Right lobe of liver (tissue), 6 donors: Measurements from ENCODE around the gene MOCOS. TPM values are rescaled to one million over a fixed set of nuclear protein-coding genes. Genes with fewer than 3 reads are reported as not detected.

Source experiments
- ATAC-seq, 4 donors: fragments of 200-7000 bp; cut with Tn5 transposase; one replicate each; pipeline ENCODE4 v1.9.1; 2020; ENCODE audit warnings: mild to moderate bottlenecking in 4 of 4, moderate library complexity in 4 of 4
- DNase-seq, 3 donors: peaks; one replicate each; pipeline ENCODE4 v3.0.0-alpha.2; 2020
- H3K27ac ChIP-seq, 3 donors: fragments of 200-600 bp; one replicate each; pipeline ENCODE4 v1.8.0; 2022
- H3K27me3 ChIP-seq, 2 donors: fragments of 200-600 bp; one replicate each; pipeline ENCODE4 v1.8.0; 2022
- H3K36me3 ChIP-seq, 4 donors: fragments of 200-600 bp; sonication (generic) in 1 of 4; one replicate each; pipeline versions ENCODE4 v1.5.1 to v1.8.0; 2017 to 2022; ENCODE audit warnings: control low read depth in 1 of 4
- H3K4me1 ChIP-seq, 4 donors: fragments of 200-600 bp; sonication (generic) in 1 of 4; one replicate each; pipeline versions ENCODE4 v1.5.1 to v1.8.0; 2017 to 2022; ENCODE audit warnings: control low read depth in 1 of 4
- H3K4me3 ChIP-seq, 3 donors: fragments of 200-600 bp; one replicate each; pipeline ENCODE4 v1.8.0; 2022
- H3K9me3 ChIP-seq, 4 donors: fragments of 200-600 bp; sonication (generic) in 1 of 4; one replicate each; pipeline versions ENCODE4 v1.5.1 to v1.8.0; 2017 to 2022; ENCODE audit warnings: control low read depth in 1 of 4
- CTCF ChIP-seq, 4 donors: fragments of 200-600 bp in 3 of 4; fragments of 450-650 bp in 1 of 4; IDR thresholded peaks; one replicate each; pipeline versions ENCODE4 v1.5.1 to v1.8.0; 2016 to 2022; ENCODE audit warnings: antibody characterized with exemption in 4 of 4, mild to moderate bottlenecking in 2 of 4
- POLR2A ChIP-seq: fragments of 450-650 bp; IDR thresholded peaks from one replicate; pipeline ENCODE4 v1.6.1; 2017; ENCODE audit warnings: antibody characterized with exemption, mild to moderate bottlenecking
- WGBS: methylation state at CpG from one replicate; pipeline ENCODE4 v1.1.6; 2018; ENCODE audit warnings: low coverage, low lambda C conversion rate; ENCODE audit not compliant: insufficient coverage; ENCODE audit errors: missing lambda C conversion rate; 5-methylcytosine and 5-hydroxymethylcytosine counted together
- intact Hi-C, 2 donors: fragments of 100-400 bp; cut with DNase I; formaldehyde crosslinking; loops; one replicate each; pipeline versions ENCODE4 v1.11.2 to v1.14.1; 2022
- total RNA-seq, 6 experiments: library from RNA; depleted of rRNA in 2 of 6; stranded (reverse); fragments of >200 nt in 2 of 6; fragmentation: NEBNext Ultra II Directional in 3 of 6; extraction: Animal tissue kit (Norgen Biotek cat#: 25700) in 3 of 6; gene quantifications; one replicate each; pipeline versions ENCODE4 v1.1.0 to v1.2.4, GENCODE V29; 2016 to 2023
- donor health status: DM: no; HTN: yes; CAD: no.
- donor health status: DM: no; HTN: no; CAD: no.
- donor health status: DM: no; HTN: no; CAD: no.
- donor health status: DM: no; HTN: yes; CAD: no.
- donor health status: DM: no; HTN: yes; CAD: no.

Gene MOCOS
- total RNA-seq, 6 experiments from 2014 or later, result 12.2 to 35.2 (median 25.2) TPM

- H3K9me3 ChIP-seq, result no peaks in the 10 kb centered on the region
- 19% methylated on average over 15 of the region's 43 CpGs for WGBS
- peak; percentile 69 to 79 (median 74) for ATAC-seq
- no peaks in the 10 kb centered on the region for H3K36me3 ChIP-seq
- peak; percentile 82 to 85 (median 83) for DNase-seq
- peak overlapping the region; percentile 85 to 96 (median 96) for H3K27ac ChIP-seq
- intact Hi-C loops, result no loop called here
- TF ChIP-seq POLR2A (peak; percentile 58), CTCF (IDR thresholded peaks at IDR 0.05) (no peak)
- H3K4me1 ChIP-seq, result peaks cover 0 to 13% (median 4%) of the 10 kb centered on the region in 4 donors
- H3K4me3 ChIP-seq, result peak overlapping the region; percentile 72 to 88 (median 74)
- H3K27me3 ChIP-seq, result no peaks in the 10 kb centered on the region
These were observed 777 bp downstream of the MOCOS start for GRCh38 chr18:36187826-36188721.

- 49% methylated on average over 3 of the region's 3 CpGs for WGBS
- intact Hi-C loops, result no loop called here
- DNase-seq, result no peak
These were observed 1.6 kb downstream of the MOCOS start for GRCh38 chr18:36188916-36189315.

GRCh38 chr18:36189486-36189885 is 2.2 kb downstream of the MOCOS start:
- intact Hi-C loops, result no loop called here
- H3K36me3 ChIP-seq, result no peaks in the 10 kb centered on the region
- TF ChIP-seq CTCF (IDR thresholded peaks at IDR 0.05), result no peak
- no peak for TF ChIP-seq POLR2A
- H3K4me1 ChIP-seq, result peaks cover 0 to 13% (median 4%) of the 10 kb centered on the region in 4 donors
- H3K4me3 ChIP-seq, result no peak overlapping the region
- H3K27ac ChIP-seq, result peak overlapping the region in 1 of 3 donors; percentile 96
- ATAC-seq (no peak), DNase-seq (no peak)
- 82% methylated on average over 4 of the region's 4 CpGs for WGBS
- no peaks in the 10 kb centered on the region for H3K27me3 ChIP-seq
- no peaks in the 10 kb centered on the region for H3K9me3 ChIP-seq

More at GRCh38 chr18:36188916-36189315, 1.6 kb downstream of the MOCOS start:
- H3K4me3 ChIP-seq, result peak overlapping the region; percentile 72 to 88 (median 74)
- H3K27ac ChIP-seq, result peak overlapping the region; percentile 85 to 96 (median 96)
- TF ChIP-seq POLR2A, result no peak
- no peak for TF ChIP-seq CTCF (IDR thresholded peaks at IDR 0.05)
- no peak for ATAC-seq
- H3K27me3 ChIP-seq, result no peaks in the 10 kb centered on the region
- H3K36me3 ChIP-seq, result no peaks in the 10 kb centered on the region
- peaks cover 0 to 13% (median 4%) of the 10 kb centered on the region in 4 donors for H3K4me1 ChIP-seq
- H3K9me3 ChIP-seq, result no peaks in the 10 kb centered on the region

DNA sequence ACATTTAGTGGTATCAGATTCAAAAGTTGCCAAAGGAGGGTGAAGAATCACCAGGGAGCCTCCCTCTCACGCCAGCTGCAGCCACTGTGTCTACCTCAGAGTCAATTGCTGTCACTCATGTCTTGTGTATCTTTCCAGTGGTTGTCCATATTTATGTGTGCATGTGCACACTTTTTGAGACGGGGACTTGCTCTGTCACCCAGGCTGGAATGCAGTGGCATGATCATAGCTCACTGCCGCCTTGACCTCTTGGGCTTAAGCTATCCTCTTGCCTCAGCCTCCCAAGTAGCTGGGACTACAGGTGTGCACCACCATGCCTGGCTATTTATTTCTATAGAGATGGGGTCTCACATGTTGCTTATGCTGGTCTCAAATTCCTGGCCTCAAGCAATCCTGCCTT is 4.0 kb downstream of the MOCOS start:
- Histone ChIP-seq H3K4me3 (no peak overlapping the region), H3K27ac (no peak overlapping the region), H3K9me3 (no peaks in the 10 kb centered on the region), H3K27me3 (no peaks in the 10 kb centered on the region), H3K36me3 (peaks cover 0 to 6% (median 0%) of the 10 kb centered on the region in 4 donors), H3K4me1 (peaks cover 0 to 13% (median 4%) of the 10 kb centered on the region in 4 donors)
- ATAC-seq (no peak), DNase-seq (no peak)
- intact Hi-C loops, result no loop called here
- no peak for TF ChIP-seq CTCF (IDR thresholded peaks at IDR 0.05)
- no peak for TF ChIP-seq POLR2A
- 100% methylated on average over 1 of the region's 3 CpGs for WGBS
